ENCODE data around the gene ADCY3.
"Not testable (repeated sequence)": the region's sequence is repeated elsewhere in the genome, so short reads cannot be mapped to it uniquely, and the experiment has no call there.

ADCY3 gene

DNA sequence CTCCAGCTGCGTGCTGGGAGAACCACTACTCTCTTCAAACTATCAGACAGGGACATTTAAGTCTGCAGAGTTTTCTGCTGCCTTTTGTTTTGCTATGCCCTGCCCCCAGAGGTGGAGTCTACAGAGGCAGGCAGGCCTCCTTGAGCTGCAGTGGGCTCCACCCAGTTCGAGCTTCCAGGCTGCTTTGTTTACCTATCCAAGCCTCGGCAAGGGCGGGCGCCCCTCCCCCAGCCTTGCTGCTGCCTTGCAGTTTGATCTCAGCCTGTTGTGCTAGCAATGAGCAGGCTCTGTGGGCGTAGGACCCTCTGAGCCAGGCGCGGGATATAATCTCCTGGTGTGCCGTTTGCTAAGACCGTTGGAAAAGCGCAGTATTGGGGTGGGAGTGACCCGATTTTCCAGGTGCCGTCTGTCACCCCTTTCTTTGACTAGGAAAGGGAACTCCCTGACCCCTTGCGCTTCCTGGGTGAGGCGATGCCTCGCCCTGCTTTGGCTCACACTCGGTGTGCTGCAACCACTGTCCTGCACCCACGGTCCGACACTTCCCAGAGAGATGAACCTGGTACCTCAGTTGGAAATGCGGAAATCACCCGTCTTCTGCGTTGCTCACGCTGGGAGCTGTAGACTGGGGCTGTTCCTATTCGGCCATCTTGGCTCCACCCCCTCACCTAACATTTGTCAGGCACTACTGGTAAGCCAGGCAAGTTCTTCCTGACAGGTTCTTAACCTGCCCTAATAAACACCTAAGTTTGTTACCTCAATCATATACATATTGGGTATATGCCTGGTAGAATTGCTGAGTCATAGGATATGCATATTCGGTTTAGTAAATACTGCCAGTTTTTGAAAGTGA lies 114.0 kb downstream of the ADCY3 start:
- DNase-seq: peak; percentile 48 to 64

- DNase-seq: not testable (repeated sequence)
Observed at GRCh38 chr2:24800487-24800886, 119.5 kb downstream of the ADCY3 start.

DNA sequence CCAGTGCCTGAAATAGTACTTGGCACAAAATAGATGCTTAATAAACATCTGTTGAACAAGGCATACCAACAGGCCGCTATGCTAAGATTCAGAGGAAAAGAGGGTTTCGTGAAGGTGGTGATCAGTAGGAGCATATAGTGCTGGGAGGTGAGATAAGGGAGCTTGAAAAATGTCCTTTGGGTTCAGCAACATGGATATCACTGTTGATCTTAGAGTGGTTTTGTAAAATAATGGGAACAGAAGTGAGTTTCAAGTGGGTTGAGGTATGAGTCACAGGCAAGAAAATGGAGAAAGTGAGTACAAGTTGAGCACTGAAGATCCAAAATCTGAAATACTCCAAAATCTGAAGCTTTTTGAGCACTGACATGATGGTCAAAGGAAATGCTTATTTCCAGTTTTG lies 122.4 kb downstream of the ADCY3 start:
- no peak for DNase-seq

- DNase-seq: peak in 1 of 2 experiments; percentile 10
Observed at GRCh38 chr2:24793761-24794435, 126.1 kb downstream of the ADCY3 start.

DNA sequence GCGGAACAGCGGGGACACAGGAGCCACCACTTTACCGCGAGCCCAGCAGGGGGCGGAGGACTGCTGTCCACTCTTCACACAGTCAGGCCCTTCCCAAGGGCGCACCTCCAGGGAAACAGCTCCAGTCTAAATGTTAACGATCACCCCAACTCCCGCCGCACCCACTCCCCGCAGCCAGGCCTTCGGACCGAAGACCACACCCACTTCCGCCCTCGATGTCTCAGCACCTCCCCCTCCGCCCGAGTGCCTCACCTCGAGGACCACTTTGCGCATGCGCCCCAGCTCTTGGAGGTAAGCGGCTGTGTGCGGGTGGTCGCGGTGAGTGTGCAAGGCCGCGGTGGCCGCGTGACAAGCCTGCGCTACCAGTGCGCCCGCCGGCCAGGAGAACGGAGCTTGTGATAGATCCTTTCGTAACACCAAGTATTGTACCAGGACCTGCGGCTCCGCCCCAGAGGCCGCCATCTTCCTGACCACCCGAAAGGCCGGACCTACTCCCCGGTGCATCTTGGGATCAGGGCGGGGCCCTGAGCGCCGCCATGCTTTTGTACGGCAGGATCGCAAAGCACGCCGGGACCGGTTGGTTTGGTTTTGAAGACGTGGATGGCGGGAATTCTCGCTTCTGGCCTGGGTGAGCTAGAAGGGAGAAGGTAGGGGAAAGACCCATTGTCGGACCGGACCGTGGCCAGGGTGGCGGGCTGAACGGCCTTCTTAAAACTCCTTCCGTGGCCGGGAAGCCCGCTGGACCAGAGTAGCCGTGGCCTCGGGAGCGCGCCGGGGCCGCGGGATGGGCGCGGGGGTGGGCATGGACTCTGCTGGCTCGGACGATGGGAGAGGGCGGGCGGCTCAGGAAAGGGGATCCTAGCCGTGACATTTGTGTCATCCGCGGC lies 126.9 kb downstream of the ADCY3 start, which contains the start of the genes CENPO and PTRHD1:
CENPO (plus strand) TSS at position 552 of the 887 bp plus-strand sequence. CDS start 495 bp downstream, outside the sequence.
PTRHD1 (minus strand) TSS at position 518 of the 887 bp plus-strand sequence; CDS start at position 504, 14 bp downstream.
- peak; percentile 92 to 96 for DNase-seq

DNA sequence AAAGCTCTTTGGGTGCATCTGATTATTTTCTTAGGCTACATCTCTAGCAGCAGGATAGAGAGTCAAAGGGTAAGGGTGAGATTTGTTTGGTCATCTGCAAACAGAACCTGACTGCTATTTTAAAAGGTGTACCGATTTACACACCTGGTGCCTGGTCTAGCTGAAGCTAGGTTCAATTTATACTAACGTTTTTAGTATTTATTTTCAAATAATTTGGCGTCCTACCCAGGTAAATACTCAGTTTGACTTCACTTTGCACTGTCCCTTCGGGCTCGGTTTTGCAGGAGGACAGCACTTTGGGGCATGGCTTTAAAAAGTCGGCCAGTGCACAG lies 127.5 kb downstream of the ADCY3 start:
- DNase-seq: no peak

DNA sequence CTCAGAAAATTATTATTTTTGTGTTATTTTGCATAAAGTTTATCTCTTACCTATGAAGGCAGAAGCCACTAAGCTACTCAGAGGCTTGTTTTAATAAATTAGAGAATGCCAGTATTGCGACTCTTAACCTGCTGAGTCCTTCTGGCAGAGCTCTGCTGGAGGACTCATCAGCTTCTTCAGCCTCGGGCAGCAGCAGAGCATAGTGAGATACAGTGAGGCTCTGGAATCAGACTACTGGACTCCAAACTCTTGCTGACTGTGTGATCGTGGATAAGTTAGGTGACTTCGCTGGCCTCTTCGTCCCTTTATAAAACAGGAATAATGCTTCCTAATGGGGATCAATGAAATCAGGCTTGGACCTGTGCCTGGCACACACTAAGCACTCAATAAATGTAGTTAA lies 128.6 kb downstream of the ADCY3 start:
- no peak for DNase-seq

DNA sequence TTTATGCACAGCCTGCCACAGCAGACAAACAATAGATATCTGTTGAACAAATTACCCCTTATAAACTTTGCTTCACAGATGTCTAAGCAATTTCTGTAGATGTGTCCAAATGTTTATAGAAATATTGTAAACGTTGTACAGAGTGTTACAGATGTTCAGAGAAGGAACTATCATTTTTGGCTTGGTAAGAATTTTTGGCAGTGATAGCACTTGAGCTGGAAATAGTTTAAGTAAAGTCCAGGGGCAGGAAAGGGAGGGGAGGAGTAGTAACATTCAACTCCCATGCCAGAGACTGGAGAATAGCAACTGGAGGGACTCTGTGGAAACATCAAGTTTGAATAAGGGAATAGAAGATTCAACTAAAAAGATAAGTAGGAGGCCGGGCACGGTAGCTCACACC lies 131.2 kb downstream of the ADCY3 start:
- DNase-seq: no peak

GRCh38 chr2:24787532-24787931 lies 132.5 kb downstream of the ADCY3 start:
- no peak for DNase-seq

GRCh38 chr2:24785671-24786321 lies 134.2 kb downstream of the ADCY3 start:
- DNase-seq: no peak

DNA sequence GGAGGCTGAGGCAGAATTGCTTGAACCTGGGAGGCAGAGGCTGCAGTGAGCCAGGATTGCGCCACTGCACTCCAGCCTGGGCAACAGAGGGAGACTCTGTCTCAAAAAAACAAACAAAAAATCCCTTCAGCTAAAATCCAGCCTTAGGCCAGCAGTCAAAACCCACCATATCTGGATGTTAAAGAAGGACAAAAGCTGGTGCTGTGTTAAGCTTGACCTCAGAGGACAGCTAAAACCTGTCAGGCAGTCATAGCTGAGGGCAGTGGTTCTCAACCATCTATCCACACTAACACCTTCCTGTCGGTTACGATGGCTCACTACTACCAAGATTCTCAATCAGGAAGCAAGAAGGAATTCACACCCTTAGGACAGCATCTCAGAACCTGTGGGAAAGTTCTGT lies 136.4 kb downstream of the ADCY3 start:
- DNase-seq: no peak

DNA sequence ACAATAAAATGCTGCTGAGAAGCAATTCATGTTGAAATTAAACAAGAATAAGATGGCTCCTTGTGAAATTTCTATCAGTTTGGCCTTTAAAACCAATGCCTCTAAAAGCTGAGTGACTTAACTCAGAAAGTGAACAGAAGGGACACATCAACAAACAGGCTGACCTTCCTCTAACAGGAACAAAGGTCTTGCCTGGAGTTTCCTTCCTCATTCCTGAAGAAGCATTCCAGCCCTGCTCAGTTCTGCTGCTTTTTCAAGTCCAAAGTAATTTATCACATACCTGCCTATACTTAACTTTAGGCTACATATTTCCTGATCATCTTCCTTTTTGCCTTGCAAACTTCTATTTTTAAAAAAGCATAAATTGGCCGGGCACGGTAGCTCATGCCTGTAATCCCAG lies 140.9 kb downstream of the ADCY3 start:
- no peak for DNase-seq

- DNase-seq: no peak
Observed at GRCh38 chr2:24774373-24774772, 145.7 kb downstream of the ADCY3 start.

DNA sequence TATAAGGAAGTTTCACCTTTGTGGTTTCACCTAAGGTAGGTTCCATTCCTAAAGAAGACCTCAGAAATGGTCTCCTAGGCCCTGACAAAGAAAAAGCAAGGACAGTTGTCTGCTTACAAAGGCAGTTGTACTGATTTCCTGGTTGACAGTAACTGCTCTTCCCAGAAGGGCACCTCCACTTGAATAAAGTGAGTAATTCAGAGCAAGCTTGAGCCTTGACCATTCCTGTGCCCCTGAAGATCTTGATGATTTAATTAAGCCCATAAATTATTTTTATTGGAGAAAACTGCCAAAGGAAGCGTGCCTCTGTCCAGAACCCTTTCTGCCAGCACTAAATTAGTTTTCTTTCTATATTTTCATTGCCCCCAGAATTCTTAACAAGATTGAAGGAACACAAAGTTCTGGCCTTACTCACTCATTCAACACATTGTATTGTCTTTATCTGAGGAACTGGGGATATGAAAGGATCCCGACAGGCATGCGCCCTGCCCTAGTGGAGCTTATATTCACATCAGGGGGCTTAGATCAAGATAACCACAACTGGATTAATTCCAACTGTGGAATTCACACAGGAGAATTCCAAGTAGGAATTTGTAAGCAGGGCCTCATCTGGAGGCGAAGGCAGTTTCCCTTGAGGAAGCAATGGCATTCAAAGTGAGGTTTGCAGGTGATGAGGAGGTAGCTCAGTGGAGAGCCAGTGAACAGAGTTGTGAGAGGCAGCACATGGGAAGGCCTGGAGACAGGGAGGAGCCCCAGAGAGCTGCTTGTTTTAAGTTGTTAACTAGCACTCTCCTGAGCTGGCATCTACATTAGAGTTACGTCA lies 148.1 kb downstream of the ADCY3 start:
- DNase-seq: no peak

DNA sequence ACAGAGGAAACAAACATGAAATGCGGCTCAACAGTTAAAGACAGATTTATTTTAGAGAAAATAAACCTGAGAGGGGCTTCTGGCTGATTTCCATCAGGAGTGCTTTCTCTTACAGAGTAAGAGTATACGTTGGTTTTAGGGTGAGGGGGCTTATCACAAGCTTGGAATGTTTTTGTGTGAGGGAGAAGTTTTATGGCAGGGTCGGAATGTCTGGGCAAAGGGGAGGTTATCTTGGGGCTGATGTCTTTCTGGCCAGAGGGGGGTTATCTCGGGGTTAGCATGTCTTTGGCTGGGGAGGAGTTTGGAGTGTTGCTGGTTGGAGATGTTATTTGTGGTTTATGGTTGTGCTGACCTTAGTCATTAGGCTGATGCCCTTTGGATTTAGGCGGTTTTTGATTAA lies 149.0 kb downstream of the ADCY3 start:
- no peak for DNase-seq

All from SHP77 (cell line).